AG04449 (cell line): ENCODE measurements around the gene SCGB3A1.
A peak's percentile ranks its signal among the peaks of the same experiment; 100 is the strongest.

Source experiments
- CTCF ChIA-PET: fragments of 350-600 bp; formaldehyde crosslinking; extraction: SDS; loops from one replicate; lab custom pipeline; 2021; ENCODE audit warnings: antibody characterized with exemption; lab: Yijun Ruan, JAX
- POLR2A ChIA-PET: fragments of 400-600, 350-600 bp; formaldehyde crosslinking; extraction: SDS; loops from one replicate; lab custom pipeline; 2020; ENCODE audit warnings: antibody characterized with exemption, inconsistent platforms; lab: Yijun Ruan, JAX
- DNase-seq: peaks from one replicate; pipeline ENCODE4 v3.0.0-alpha.2; 2010; ENCODE audit warnings: low read depth, low spot score
- H3K4me3 ChIP-seq: 2 replicates; pipeline ENCODE4 v1.5.1; 2011; ENCODE audit warnings: low read depth, mild to moderate bottlenecking, control low read depth, low read length
- TF ChIP-seq, protein P1 (sequence below): IDR thresholded peaks from one replicate; pipeline ENCODE4 v1.5.1; 2011; ENCODE audit warnings: mild to moderate bottlenecking, moderate library complexity, low read length, control low read depth, inconsistent platforms; ENCODE audit not compliant: insufficient read depth; ENCODE audit errors: missing control alignments

Gene SCGB3A1

DNA sequence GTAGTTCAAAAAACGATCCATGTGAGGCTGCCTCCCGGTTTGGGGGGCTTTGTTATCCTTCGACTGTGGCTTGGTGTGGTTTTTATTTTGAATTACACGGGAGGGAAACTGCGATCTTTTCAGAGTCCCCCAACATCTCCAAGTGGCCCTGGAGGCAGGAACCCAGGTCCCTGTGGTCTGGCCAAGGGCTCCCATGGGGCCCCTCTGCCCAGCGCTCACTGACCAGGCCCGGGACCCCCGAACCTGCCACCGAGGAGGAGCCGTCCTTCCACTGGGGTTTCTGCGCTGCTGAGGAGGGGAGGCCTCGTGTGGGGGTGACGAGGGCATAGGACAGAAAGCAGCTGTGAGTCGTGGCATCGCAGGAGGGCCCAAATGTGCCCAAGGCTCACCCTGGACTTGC is 18.1 kb upstream of the SCGB3A1 start:
- ChIA-PET POLR2A (no interaction called here), CTCF (interaction anchor here (1.0 kb wide), 1 partner anchor 10 kb away, joined by 5 read pairs; no protein-coding TSS in a partner anchor)
- no peak overlapping the region for H3K4me3 ChIP-seq
- TF ChIP-seq, protein P1, sequence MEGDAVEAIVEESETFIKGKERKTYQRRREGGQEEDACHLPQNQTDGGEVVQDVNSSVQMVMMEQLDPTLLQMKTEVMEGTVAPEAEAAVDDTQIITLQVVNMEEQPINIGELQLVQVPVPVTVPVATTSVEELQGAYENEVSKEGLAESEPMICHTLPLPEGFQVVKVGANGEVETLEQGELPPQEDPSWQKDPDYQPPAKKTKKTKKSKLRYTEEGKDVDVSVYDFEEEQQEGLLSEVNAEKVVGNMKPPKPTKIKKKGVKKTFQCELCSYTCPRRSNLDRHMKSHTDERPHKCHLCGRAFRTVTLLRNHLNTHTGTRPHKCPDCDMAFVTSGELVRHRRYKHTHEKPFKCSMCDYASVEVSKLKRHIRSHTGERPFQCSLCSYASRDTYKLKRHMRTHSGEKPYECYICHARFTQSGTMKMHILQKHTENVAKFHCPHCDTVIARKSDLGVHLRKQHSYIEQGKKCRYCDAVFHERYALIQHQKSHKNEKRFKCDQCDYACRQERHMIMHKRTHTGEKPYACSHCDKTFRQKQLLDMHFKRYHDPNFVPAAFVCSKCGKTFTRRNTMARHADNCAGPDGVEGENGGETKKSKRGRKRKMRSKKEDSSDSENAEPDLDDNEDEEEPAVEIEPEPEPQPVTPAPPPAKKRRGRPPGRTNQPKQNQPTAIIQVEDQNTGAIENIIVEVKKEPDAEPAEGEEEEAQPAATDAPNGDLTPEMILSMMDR, result no peak
- no peak for DNase-seq

DNA sequence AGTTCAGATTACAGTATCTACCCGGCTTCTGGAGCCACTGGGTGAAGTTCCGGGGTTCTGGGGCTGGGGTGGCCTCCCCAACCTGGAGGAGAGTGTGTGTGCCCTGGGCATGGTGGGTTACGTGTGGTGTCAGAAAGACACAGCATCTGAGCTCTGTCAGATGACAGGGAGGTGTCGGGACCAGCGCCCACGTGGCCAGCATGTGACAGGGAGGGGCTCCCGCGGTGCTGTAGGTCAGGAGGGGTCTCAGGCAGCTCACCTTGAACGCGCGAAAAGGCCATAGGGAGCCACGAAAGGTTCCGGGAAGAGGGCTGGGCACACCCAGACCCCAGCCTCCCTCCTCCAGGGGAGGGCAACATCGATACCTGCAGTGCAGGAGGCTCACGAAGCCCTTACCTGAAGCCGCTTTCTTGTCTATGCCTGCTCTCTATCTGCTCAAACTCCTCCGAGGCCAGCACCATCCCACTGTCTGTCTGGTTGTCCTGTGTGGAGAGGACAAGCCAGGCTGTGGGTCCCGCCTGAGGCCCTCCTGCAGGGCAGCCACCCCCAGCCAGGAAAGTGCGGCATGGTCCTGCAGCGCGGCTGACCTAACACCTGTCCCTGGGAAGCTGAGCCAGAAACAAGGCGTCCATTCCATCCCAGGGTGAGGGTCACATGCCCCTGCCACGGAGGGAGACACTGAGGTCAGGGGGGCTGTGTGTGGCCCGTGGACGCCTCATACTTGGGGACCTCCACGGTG is 17.4 kb upstream of the SCGB3A1 start:
- POLR2A ChIA-PET, result no interaction called here
- DNase-seq, result no peak
- no peak overlapping the region for H3K4me3 ChIP-seq
- TF ChIP-seq, protein P1, result no peak
- CTCF ChIA-PET, result interaction anchor here (0.9 to 3.0 kb wide), 3 partner anchors 10 to 315 kb away, joined by 3 to 10 read pairs (median 3); no protein-coding TSS in a partner anchor

DNA sequence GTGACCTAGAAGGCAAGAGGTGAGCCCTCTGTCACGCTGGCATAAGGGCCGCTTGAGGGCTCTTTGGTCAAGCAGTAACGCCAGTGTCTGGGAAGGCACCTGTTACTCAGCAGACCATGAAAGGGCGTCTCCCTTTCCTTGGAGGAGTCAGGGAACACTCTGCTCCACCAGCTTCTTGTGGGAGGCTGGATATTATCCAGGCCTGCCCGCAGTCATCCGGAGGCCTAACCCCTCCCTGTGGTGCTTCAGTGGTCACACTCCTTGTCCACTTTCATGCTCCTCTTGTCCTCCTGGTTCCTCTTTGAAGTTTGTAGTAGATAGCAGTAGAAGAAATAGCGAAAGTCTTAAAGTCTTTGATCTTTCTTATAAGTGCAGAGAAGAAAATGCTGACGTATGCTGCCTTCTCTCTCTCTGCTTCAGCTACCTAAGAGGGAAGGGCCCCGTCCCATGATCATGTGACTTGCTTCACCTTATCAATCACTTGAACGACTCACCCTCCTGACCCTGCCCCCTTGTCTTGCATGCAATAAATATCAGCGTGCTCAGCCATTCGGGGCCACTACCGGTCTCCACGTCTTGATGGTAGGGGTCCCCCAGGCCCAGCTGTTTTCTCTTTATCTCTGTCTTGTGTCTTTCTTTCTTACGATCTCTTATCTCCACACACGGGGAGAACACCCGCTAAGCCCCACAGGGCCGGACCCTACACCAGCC is 16.7 kb upstream of the SCGB3A1 start:
- CTCF ChIA-PET, result interaction anchor here (0.9 to 3.0 kb wide), 3 partner anchors 11 to 314 kb away, joined by 3 to 10 read pairs (median 3); no protein-coding TSS in a partner anchor
- TF ChIP-seq, protein P1, result no peak
- H3K4me3 ChIP-seq, result no peak overlapping the region
- DNase-seq, result no peak
- POLR2A ChIA-PET, result no interaction called here

DNA sequence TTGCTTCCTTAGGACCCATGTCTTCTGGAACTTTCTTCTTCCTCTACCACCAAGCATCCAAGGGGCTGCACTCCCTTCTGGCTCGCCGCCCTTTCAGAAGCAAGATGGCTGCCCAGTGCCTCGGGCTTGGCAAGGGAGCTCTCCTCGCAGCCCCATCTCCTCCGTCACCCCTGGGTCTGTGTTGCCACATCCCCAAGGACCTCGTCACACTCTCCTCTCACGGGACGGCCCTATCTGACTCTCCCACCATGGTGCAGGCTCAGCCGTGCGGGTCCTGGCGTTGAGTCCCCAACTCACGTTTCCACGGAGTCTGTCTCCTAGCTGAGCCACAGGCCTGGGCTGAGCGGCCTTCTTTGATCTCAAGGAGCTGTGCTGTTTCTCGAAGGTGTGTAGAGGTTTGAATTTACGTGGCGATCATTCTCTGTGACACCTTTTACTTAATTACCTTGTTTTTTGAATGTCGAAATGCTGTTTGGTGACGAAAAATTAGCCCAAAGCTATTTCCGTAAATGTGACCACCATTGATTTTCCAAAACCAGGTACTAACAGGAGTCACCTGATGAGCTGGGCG is 15.0 kb upstream of the SCGB3A1 start:
- POLR2A ChIA-PET, result no interaction called here

DNA sequence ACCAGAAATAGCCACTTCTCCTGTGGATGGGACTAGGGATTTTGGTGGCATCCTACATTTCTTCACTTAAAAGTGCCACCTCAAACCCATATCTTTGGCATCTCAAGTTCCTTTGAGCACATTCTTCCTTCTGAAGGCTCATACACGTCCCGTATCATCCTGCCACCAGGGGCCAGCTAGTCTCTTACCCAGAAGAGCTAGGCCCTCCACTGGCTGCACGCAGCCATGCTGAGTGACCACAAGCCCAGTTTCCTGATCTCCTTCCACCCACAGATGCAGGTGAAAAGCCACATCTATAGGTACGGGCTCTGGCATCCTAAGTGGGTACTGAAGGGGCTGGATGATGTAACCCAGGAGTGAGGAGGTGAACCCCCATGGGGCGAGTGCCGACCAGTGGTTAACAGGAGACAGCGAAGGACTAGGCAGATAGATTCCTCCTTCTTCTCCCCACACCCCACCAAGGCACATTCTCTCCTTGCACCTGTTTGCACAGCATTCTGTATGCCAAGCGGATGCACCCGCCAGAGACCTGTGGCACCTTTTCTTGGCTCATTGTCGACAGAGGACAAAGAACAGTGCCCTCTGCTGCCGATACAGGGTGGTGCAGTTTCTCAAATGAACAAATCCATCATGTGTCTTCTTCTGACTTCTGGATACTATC is 14.4 kb upstream of the SCGB3A1 start:
- H3K4me3 ChIP-seq, result no peak overlapping the region
- CTCF ChIA-PET, result interaction anchor here (0.7 to 3.0 kb wide), 15 partner anchors 8 to 480 kb away, joined by 3 to 19 read pairs (median 4); no protein-coding TSS in a partner anchor
- POLR2A ChIA-PET, result no interaction called here
- no peak for DNase-seq
- TF ChIP-seq, protein P1, result peak; percentile 70

More for the DNA sequence above, 15.0 kb upstream of the SCGB3A1 start:
- CTCF ChIA-PET, result interaction anchor here (0.6 to 3.0 kb wide), 19 partner anchors 8 to 481 kb away, joined by 3 to 19 read pairs (median 4); no protein-coding TSS in a partner anchor
- no peak overlapping the region for H3K4me3 ChIP-seq
- TF ChIP-seq, protein P1, result no peak
- no peak for DNase-seq
